GM23338 (cell line): ENCODE results near the gene APOBEC3B. TPM values are rescaled to one million over a fixed set of nuclear protein-coding genes. Genes with fewer than 3 reads are reported as not detected.

Experiments
- ATAC-seq: fragments of 200-7000 bp; cut with Tn5 transposase; 3 replicates; pipeline ENCODE4 v1.9.1; 2020
- DNase-seq: peaks from one replicate; pipeline ENCODE4 v3.0.0-alpha.2; 2015; ENCODE audit warnings: low spot score
- H2AFZ ChIP-seq: fragments of 200-600 bp; sonication (generic); 2 replicates; pipeline ENCODE4 v1.8.0; 2016; ENCODE audit warnings: antibody characterized with exemption, mild to moderate bottlenecking, moderate library complexity
- H3F3A ChIP-seq: fragments of 200-600 bp; sonication (generic); replicated peaks from 2 replicates; pipeline ENCODE4 v1.8.0; 2017; ENCODE audit warnings: antibody characterized with exemption, mixed run types, low read depth
- H3K27ac ChIP-seq: fragments of 200-600 bp; sonication (generic); 2 replicates; pipeline ENCODE4 v1.6.1; 2016; ENCODE audit warnings: low read depth
- H3K27me3 ChIP-seq: fragments of 200-600 bp; sonication (generic); 2 replicates; pipeline ENCODE4 v1.8.0; 2016; ENCODE audit warnings: mild to moderate bottlenecking, mixed run types, moderate library complexity; ENCODE audit not compliant: insufficient read depth
- H3K36me3 ChIP-seq: fragments of 200-600 bp; sonication (generic); 2 replicates; pipeline ENCODE4 v1.8.0; 2016; ENCODE audit warnings: mild to moderate bottlenecking; ENCODE audit not compliant: insufficient read depth
- H3K4me1 ChIP-seq: fragments of 200-600 bp; sonication (generic); 2 replicates; pipeline ENCODE4 v1.8.0; 2016; ENCODE audit warnings: mild to moderate bottlenecking, moderate library complexity; ENCODE audit not compliant: insufficient read depth
- H3K4me2 ChIP-seq: fragments of 200-600 bp; sonication (generic); 2 replicates; pipeline ENCODE4 v1.7.1; 2017; ENCODE audit warnings: mixed run types
- H3K4me3 ChIP-seq: fragments of 200-600 bp; sonication (generic); 2 replicates; pipeline ENCODE4 v1.6.1; 2016; ENCODE audit warnings: mixed run types
- H3K79me2 ChIP-seq: fragments of 200-600 bp; sonication (generic); replicated peaks from 2 replicates; pipeline ENCODE4 v1.8.0; 2017; ENCODE audit warnings: mild to moderate bottlenecking; ENCODE audit not compliant: insufficient read depth
- H3K9me2 ChIP-seq: fragments of 200-600 bp; sonication (generic); 2 replicates; pipeline ENCODE4 v1.8.0; 2017; ENCODE audit not compliant: insufficient read depth
- H4K20me1 ChIP-seq: fragments of 200-600 bp; sonication (generic); replicated peaks from 2 replicates; pipeline ENCODE4 v1.8.0; 2017; ENCODE audit warnings: mild to moderate bottlenecking; ENCODE audit not compliant: insufficient read depth
- H3K27ac Mint-ChIP-seq: 2 replicates; pipeline ENCODE4 v1.8.0; 2020; ENCODE audit warnings: inconsistent platforms, mild to moderate bottlenecking, moderate library complexity, mixed read lengths
- H3K27me3 Mint-ChIP-seq: 3 replicates; pipeline ENCODE4 v1.8.0; 2022; ENCODE audit warnings: low read depth, mild to moderate bottlenecking, moderate library complexity, mixed read lengths, inconsistent platforms; ENCODE audit not compliant: insufficient read depth, poor library complexity
- H3K36me3 Mint-ChIP-seq: 3 replicates; pipeline ENCODE4 v1.8.0; 2021; ENCODE audit warnings: low read depth, mild to moderate bottlenecking, inconsistent platforms, moderate library complexity, mixed read lengths
- H3K4me1 Mint-ChIP-seq: 3 replicates; pipeline ENCODE4 v1.8.0; 2020; ENCODE audit warnings: mild to moderate bottlenecking, inconsistent platforms, mixed read lengths
- H3K4me3 Mint-ChIP-seq: 3 replicates; pipeline ENCODE4 v1.8.0; 2021; ENCODE audit warnings: moderate library complexity, mild to moderate bottlenecking, inconsistent platforms, mixed read lengths
- H3K9me3 Mint-ChIP-seq: 3 replicates; pipeline ENCODE4 v1.8.0; 2020; ENCODE audit warnings: moderate library complexity, mild to moderate bottlenecking, inconsistent platforms, mixed read lengths
- CREB1 ChIP-seq: fragments of 250-450 bp; sonication (Bioruptor Pico); IDR thresholded peaks from 2 replicates; pipeline ENCODE4 v1.5.0; 2020; ENCODE audit warnings: low read depth, mild to moderate bottlenecking, moderate library complexity
- POLR2AphosphoS5 ChIP-seq: IDR thresholded peaks from 2 replicates; pipeline ENCODE4 v1.6.1; 2016; ENCODE audit warnings: antibody characterized with exemption, low read depth
- STAT1 ChIP-seq: IDR thresholded peaks from one replicate; pipeline ENCODE4 v1.6.1; 2016; ENCODE audit warnings: antibody characterized with exemption; ENCODE audit not compliant: unreplicated experiment
- ZNF114 ChIP-seq: fragments of 250-450 bp; sonication (Bioruptor Pico); IDR thresholded peaks from 2 replicates; pipeline ENCODE4 v1.5.0; 2020; ENCODE audit warnings: mild to moderate bottlenecking, moderate library complexity
- ZNF331 ChIP-seq: fragments of 250-450 bp; sonication (Bioruptor Pico); IDR thresholded peaks from 2 replicates; pipeline ENCODE4 v1.5.0; 2020; ENCODE audit warnings: low read depth, mild to moderate bottlenecking, moderate library complexity
- polyA plus RNA-seq: library from polyadenylated mRNA; unstranded; fragments of >200 nt; fragmentation: Nextera tagmentation; extraction: Ambion mirVana; gene quantifications from 2 replicates; pipeline ENCODE4 v1.2.1, GENCODE V29; 2016
- total RNA-seq: library from RNA; depleted of rRNA; stranded (reverse); fragments of >200 nt; shearing (Covaris generic); gene quantifications from 2 replicates; pipeline ENCODE4 v1.2.3, GENCODE V29; 2014
- TF ChIP-seq, protein P1 (sequence below), 2 experiments: fragments of 200-600 bp in 1 of 2; sonication (generic) in 1 of 2; conservative IDR thresholded peaks; 2 replicates each; pipeline versions ENCODE4 v1.5.1 to v1.6.1; 2016 to 2017; ENCODE audit warnings: antibody characterized with exemption in 2 of 2, low read depth in 2 of 2, mild to moderate bottlenecking in 2 of 2, moderate library complexity in 1 of 2
- TF ChIP-seq, protein P2 (sequence below): fragments of 250-450 bp; sonication (Bioruptor Pico); IDR thresholded peaks from 2 replicates; pipeline ENCODE4 v1.5.0; 2020; ENCODE audit warnings: mild to moderate bottlenecking, moderate library complexity

The APOBEC3B gene
- total and polyA plus RNA-seq, 2 experiments from 2014 or later: 7.0 to 9.2 TPM

DNA sequence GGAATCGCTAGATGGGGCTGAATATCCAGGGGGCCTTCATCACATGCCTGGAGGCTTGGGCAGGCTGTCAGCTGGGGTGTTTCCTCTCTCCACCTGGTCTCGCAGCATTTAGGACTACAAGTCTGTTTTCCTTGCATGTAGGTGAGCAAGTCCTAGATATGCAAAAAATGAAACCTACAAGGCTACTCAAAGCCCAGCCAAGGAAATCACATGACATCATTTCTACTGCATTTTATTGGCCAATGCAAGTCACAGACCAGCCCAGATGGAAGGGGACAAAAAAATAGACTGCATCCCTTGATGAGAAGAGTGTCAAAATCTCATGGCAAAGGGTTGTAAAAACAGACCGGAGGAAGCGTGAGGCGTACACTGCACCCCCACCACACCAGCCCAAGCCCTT, 9.6 kb upstream of the APOBEC3B start (continued):
- no peak for TF ChIP-seq POLR2AphosphoS5
- no peak for TF ChIP-seq CREB1 (CRISPR knock-in tag)
- no peak for TF ChIP-seq STAT1
- no peak for TF ChIP-seq ZNF331
- no peak for TF ChIP-seq ZNF114 (CRISPR knock-in tag)

DNA sequence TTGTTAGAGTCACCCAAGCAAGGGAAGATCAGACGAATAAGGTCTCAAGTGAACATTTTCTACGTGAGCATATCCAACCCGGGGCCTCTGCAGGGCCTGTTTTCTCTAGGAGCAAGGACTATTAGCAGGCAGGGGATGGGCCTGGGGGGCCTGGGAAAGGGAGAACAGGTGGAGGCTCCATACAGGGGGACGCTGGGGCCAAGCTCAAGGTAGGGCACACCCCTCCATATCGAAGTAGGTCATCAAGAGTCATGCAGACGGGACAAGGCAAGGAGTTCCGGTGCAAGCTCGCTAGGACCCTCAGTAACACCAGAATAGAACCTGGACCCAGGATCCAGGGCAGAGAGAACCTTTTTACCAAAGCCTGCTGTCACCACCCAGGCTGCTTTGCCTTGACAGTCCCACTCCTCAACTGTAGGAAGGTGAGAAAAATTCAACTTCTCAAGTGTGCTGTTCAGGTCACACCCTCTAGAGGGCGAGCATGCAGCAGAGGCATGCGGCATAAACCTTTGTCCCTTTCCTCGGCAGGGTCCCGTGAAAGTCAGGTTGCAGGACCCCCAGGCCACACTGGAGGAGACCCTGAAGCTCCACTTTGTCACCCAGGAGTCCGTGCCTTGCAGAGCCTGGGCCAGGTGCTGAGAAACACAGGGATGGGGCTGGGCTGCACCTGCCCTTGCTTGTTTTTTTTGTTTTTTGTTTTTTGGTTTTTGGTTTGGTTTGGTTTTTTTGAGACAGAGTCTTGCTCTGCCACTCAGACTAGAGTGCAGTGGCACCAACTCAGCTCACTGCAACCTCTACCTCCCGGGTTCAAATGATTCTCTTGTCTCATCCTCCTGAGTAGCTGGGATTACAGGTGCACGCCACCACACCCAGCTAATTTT, 8.6 kb upstream of the APOBEC3B start:
- Mint-ChIP-seq H3K4me3 (no peak overlapping the region), H3K4me1 (no peaks in the 10 kb centered on the region; the same call in 2 of the 3 replicates), H3K9me3 (peaks cover 43% of the 10 kb centered on the region), H3K27me3 (peaks cover 10% of the 10 kb centered on the region), H3K36me3 (peaks cover 29% of the 10 kb centered on the region; the same call in 2 of the 3 replicates), H3K27ac (no peak overlapping the region)
- TF ChIP-seq, protein P1, sequence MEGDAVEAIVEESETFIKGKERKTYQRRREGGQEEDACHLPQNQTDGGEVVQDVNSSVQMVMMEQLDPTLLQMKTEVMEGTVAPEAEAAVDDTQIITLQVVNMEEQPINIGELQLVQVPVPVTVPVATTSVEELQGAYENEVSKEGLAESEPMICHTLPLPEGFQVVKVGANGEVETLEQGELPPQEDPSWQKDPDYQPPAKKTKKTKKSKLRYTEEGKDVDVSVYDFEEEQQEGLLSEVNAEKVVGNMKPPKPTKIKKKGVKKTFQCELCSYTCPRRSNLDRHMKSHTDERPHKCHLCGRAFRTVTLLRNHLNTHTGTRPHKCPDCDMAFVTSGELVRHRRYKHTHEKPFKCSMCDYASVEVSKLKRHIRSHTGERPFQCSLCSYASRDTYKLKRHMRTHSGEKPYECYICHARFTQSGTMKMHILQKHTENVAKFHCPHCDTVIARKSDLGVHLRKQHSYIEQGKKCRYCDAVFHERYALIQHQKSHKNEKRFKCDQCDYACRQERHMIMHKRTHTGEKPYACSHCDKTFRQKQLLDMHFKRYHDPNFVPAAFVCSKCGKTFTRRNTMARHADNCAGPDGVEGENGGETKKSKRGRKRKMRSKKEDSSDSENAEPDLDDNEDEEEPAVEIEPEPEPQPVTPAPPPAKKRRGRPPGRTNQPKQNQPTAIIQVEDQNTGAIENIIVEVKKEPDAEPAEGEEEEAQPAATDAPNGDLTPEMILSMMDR (conservative IDR thresholded peaks at IDR 0.05; ENCODE audit: low read depth in 2 of 2): peak; percentile 85 to 95
- TF ChIP-seq, protein P2, sequence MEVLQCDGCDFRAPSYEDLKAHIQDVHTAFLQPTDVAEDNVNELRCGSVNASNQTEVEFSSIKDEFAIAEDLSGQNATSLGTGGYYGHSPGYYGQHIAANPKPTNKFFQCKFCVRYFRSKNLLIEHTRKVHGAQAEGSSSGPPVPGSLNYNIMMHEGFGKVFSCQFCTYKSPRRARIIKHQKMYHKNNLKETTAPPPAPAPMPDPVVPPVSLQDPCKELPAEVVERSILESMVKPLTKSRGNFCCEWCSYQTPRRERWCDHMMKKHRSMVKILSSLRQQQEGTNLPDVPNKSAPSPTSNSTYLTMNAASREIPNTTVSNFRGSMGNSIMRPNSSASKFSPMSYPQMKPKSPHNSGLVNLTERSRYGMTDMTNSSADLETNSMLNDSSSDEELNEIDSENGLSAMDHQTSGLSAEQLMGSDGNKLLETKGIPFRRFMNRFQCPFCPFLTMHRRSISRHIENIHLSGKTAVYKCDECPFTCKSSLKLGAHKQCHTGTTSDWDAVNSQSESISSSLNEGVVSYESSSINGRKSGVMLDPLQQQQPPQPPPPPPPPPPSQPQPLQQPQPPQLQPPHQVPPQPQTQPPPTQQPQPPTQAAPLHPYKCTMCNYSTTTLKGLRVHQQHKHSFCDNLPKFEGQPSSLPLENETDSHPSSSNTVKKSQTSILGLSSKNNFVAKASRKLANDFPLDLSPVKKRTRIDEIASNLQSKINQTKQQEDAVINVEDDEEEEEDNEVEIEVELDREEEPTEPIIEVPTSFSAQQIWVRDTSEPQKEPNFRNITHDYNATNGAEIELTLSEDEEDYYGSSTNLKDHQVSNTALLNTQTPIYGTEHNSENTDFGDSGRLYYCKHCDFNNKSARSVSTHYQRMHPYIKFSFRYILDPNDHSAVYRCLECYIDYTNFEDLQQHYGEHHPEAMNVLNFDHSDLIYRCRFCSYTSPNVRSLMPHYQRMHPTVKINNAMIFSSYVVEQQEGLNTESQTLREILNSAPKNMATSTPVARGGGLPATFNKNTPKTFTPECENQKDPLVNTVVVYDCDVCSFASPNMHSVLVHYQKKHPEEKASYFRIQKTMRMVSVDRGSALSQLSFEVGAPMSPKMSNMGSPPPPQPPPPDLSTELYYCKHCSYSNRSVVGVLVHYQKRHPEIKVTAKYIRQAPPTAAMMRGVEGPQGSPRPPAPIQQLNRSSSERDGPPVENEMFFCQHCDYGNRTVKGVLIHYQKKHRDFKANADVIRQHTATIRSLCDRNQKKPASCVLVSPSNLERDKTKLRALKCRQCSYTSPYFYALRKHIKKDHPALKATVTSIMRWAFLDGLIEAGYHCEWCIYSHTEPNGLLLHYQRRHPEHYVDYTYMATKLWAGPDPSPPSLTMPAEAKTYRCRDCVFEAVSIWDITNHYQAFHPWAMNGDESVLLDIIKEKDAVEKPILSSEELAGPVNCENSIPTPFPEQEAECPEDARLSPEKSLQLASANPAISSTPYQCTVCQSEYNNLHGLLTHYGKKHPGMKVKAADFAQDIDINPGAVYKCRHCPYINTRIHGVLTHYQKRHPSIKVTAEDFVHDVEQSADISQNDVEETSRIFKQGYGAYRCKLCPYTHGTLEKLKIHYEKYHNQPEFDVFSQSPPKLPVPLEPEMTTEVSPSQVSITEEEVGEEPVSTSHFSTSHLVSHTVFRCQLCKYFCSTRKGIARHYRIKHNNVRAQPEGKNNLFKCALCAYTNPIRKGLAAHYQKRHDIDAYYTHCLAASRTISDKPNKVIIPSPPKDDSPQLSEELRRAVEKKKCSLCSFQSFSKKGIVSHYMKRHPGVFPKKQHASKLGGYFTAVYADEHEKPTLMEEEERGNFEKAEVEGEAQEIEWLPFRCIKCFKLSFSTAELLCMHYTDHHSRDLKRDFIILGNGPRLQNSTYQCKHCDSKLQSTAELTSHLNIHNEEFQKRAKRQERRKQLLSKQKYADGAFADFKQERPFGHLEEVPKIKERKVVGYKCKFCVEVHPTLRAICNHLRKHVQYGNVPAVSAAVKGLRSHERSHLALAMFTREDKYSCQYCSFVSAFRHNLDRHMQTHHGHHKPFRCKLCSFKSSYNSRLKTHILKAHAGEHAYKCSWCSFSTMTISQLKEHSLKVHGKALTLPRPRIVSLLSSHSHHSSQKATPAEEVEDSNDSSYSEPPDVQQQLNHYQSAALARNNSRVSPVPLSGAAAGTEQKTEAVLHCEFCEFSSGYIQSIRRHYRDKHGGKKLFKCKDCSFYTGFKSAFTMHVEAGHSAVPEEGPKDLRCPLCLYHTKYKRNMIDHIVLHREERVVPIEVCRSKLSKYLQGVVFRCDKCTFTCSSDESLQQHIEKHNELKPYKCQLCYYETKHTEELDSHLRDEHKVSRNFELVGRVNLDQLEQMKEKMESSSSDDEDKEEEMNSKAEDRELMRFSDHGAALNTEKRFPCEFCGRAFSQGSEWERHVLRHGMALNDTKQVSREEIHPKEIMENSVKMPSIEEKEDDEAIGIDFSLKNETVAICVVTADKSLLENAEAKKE (CRISPR knock-in tag): no peak
- H3K36me3 ChIP-seq: peaks cover 6% of the 10 kb centered on the region; the same call in 1 of the 2 replicates
- H3K79me2 ChIP-seq: no peaks in the 10 kb centered on the region
- H3K9me2 ChIP-seq: no peaks in the 10 kb centered on the region
- no peak overlapping the region for H3K27ac ChIP-seq
- no peaks in the 10 kb centered on the region for H3K27me3 ChIP-seq
- H3F3A ChIP-seq: no peaks in the 10 kb centered on the region
- H3K4me2 ChIP-seq: no peak overlapping the region
- peak; percentile 88 for DNase-seq
- no peaks in the 10 kb centered on the region for H4K20me1 ChIP-seq
- peak; percentile 96 for ATAC-seq
- peak overlapping the region; percentile 79 for H2AFZ ChIP-seq
- H3K4me3 ChIP-seq: no peak overlapping the region
- H3K4me1 ChIP-seq: no peaks in the 10 kb centered on the region
